HL-60/S4 treated with retinoic acid at 250 ng/mL for 4 days and 3 days (cell line): ENCODE results near the gene CAMSAP2.
"Not testable (repeated sequence)": the region's sequence is repeated elsewhere in the genome, so short reads cannot be mapped to it uniquely, and the experiment has no call there.

Source experiments
- in situ Hi-C: fragments of 300-500 bp; cut with MboI; formaldehyde crosslinking; loops from 2 replicates; pipeline ENCODE4 v1.7.0; 2022; ENCODE audit warnings: low sequenced_read_pairs

Gene CAMSAP2

GRCh38 chr1:200738949-200739651 lies 407 bp downstream of the CAMSAP2 start:
- in situ Hi-C loops: no loop called here

- in situ Hi-C loops: no loop called here
Measured at GRCh38 chr1:200739702-200740570, 1.2 kb downstream of the CAMSAP2 start.

- in situ Hi-C loops: no loop called here
Measured at GRCh38 chr1:200740571-200741208, 2.0 kb downstream of the CAMSAP2 start.

- in situ Hi-C loops: no loop called here
Measured at GRCh38 chr1:200741551-200742207, 3.0 kb downstream of the CAMSAP2 start.

- in situ Hi-C loops: no loop called here
Measured at GRCh38 chr1:200744143-200744542, 5.5 kb downstream of the CAMSAP2 start.

GRCh38 chr1:200749090-200749489 lies 10.4 kb downstream of the CAMSAP2 start:
- in situ Hi-C loops: no loop called here

GRCh38 chr1:200750749-200751148 lies 12.1 kb downstream of the CAMSAP2 start:
- in situ Hi-C loops: not testable (repeated sequence)

- in situ Hi-C loops: no loop called here
Measured at GRCh38 chr1:200751717-200752116, 13.0 kb downstream of the CAMSAP2 start.

GRCh38 chr1:200753650-200754198 lies 15.0 kb downstream of the CAMSAP2 start:
- in situ Hi-C loops: no loop called here

GRCh38 chr1:200755456-200755855 lies 16.8 kb downstream of the CAMSAP2 start:
- in situ Hi-C loops: no loop called here

GRCh38 chr1:200762089-200762488 lies 23.4 kb downstream of the CAMSAP2 start:
- in situ Hi-C loops: no loop called here

- in situ Hi-C loops: no loop called here
Measured at GRCh38 chr1:200767321-200767720, 28.6 kb downstream of the CAMSAP2 start.

- in situ Hi-C loops: no loop called here
Measured at GRCh38 chr1:200771625-200772555, 33.2 kb downstream of the CAMSAP2 start.

- in situ Hi-C loops: no loop called here
Measured at GRCh38 chr1:200774311-200774710, 35.6 kb downstream of the CAMSAP2 start.

- in situ Hi-C loops: loop anchor here (25.0 kb wide), 1 partner anchor 138 kb away; no protein-coding TSS in a partner anchor
Measured at GRCh38 chr1:200774735-200775444, 36.2 kb downstream of the CAMSAP2 start.

- in situ Hi-C loops: loop anchor here (25.0 kb wide), 1 partner anchor 139 kb away; no protein-coding TSS in a partner anchor
Measured at GRCh38 chr1:200775850-200776249, 37.2 kb downstream of the CAMSAP2 start.

GRCh38 chr1:200776949-200777348 lies 38.3 kb downstream of the CAMSAP2 start:
- in situ Hi-C loops: loop anchor here (25.0 kb wide), 1 partner anchor 140 kb away; no protein-coding TSS in a partner anchor

- in situ Hi-C loops: loop anchor here (25.0 kb wide), 1 partner anchor 141 kb away; no protein-coding TSS in a partner anchor
Measured at GRCh38 chr1:200778766-200779165, 40.1 kb downstream of the CAMSAP2 start.

- in situ Hi-C loops: loop anchor here (25.0 kb wide), 1 partner anchor 142 kb away; no protein-coding TSS in a partner anchor
Measured at GRCh38 chr1:200779326-200779725, 40.6 kb downstream of the CAMSAP2 start.
